ENCODE measurements around the gene DELE1.

DELE1 gene

GRCh38 chr5:141986072-141986471, 62.4 kb downstream of the DELE1 start:
- H3K9ac ChIP-seq (ENCODE audit: low read length), result no peak overlapping the region

GRCh38 chr5:141989720-141990119, 66.0 kb downstream of the DELE1 start:
- Histone ChIP-seq H2BK120ac (ENCODE audit: low read depth, low read length) (no peak overlapping the region), H3K79me1 (replicated peaks; ENCODE audit: low read length, poor library complexity, severe bottlenecking) (peaks cover 19% of the 10 kb centered on the region), H3K9ac (ENCODE audit: low read length) (no peak overlapping the region), H3K9me3 (ENCODE audit: control insufficient read depth, low read length) (no peaks in the 10 kb centered on the region), H3K14ac (ENCODE audit: low read length in 2 of 2) (no peak overlapping the region), H3K4me2 (ENCODE audit: low read length, poor library complexity, severe bottlenecking) (no peak overlapping the region), H3K36me3 (ENCODE audit: control insufficient read depth in 1 of 2, insufficient read depth in 2 of 2, low read depth in 1 of 2, low read length in 2 of 2) (peaks cover 18 to 76% of the 10 kb centered on the region in 2 experiments), H3K4ac (ENCODE audit: low read depth in 1 of 2, low read length in 2 of 2) (no peak overlapping the region), H3K23ac (ENCODE audit: low read length in 2 of 2) (no peak overlapping the region), H3K27ac (ENCODE audit: low read length, poor library complexity, severe bottlenecking) (no peak overlapping the region), H3K4me1 (ENCODE audit: control insufficient read depth, insufficient read depth, low read depth, low read length) (no peaks in the 10 kb centered on the region), H2BK5ac (ENCODE audit: low read depth, low read length, poor library complexity, severe bottlenecking) (no peak overlapping the region), H2AFZ (ENCODE audit: low read depth, low read length) (no peak overlapping the region), H4K91ac (ENCODE audit: low read length) (no peak overlapping the region), H2AK5ac (ENCODE audit: low read length, severe bottlenecking) (no peak overlapping the region), H3K4me3 (ENCODE audit: insufficient read depth in 1 of 2, low read depth in 1 of 2, low read length in 2 of 2) (no peak overlapping the region), H3K18ac (ENCODE audit: low read depth in 1 of 2, low read length in 2 of 2) (no peak overlapping the region), H2BK12ac (ENCODE audit: low read length in 2 of 2) (no peak overlapping the region), H3K27me3 (ENCODE audit: control insufficient read depth in 1 of 2, insufficient read depth in 1 of 2, low read length in 2 of 2) (no peaks in the 10 kb centered on the region), H2BK15ac (ENCODE audit: low read depth, poor library complexity, severe bottlenecking) (no peak overlapping the region), H4K8ac (ENCODE audit: low read length) (no peak overlapping the region)
- WGBS, result no CpG with 5 or more reads among the region's 1 CpG
- no peak for DNase-seq

More at GRCh38 chr5:141986072-141986471, 62.4 kb downstream of the DELE1 start:
- Histone ChIP-seq H3K27me3 (ENCODE audit: control insufficient read depth in 1 of 2, insufficient read depth in 1 of 2, low read length in 2 of 2) (no peaks in the 10 kb centered on the region), H3K23ac (ENCODE audit: low read length in 2 of 2) (no peak overlapping the region), H2AK5ac (ENCODE audit: low read length, severe bottlenecking) (no peak overlapping the region), H3K79me1 (replicated peaks; ENCODE audit: low read length, poor library complexity, severe bottlenecking) (peaks cover 9% of the 10 kb centered on the region), H3K4me2 (ENCODE audit: low read length, poor library complexity, severe bottlenecking) (no peak overlapping the region), H3K27ac (ENCODE audit: low read length, poor library complexity, severe bottlenecking) (no peak overlapping the region), H3K4me3 (ENCODE audit: insufficient read depth in 1 of 2, low read depth in 1 of 2, low read length in 2 of 2) (no peak overlapping the region), H2BK12ac (ENCODE audit: low read length in 2 of 2) (no peak overlapping the region), H3K18ac (ENCODE audit: low read depth in 1 of 2, low read length in 2 of 2) (no peak overlapping the region), H3K9me3 (ENCODE audit: control insufficient read depth, low read length) (no peaks in the 10 kb centered on the region), H2BK15ac (ENCODE audit: low read depth, poor library complexity, severe bottlenecking) (no peak overlapping the region), H2BK5ac (ENCODE audit: low read depth, low read length, poor library complexity, severe bottlenecking) (no peak overlapping the region), H4K91ac (ENCODE audit: low read length) (no peak overlapping the region), H3K4me1 (ENCODE audit: control insufficient read depth, insufficient read depth, low read depth, low read length) (no peaks in the 10 kb centered on the region), H2AFZ (ENCODE audit: low read depth, low read length) (no peak overlapping the region), H3K36me3 (ENCODE audit: control insufficient read depth in 1 of 2, insufficient read depth in 2 of 2, low read depth in 1 of 2, low read length in 2 of 2) (peaks cover 16 to 84% of the 10 kb centered on the region in 2 experiments), H3K14ac (ENCODE audit: low read length in 2 of 2) (no peak overlapping the region), H4K8ac (ENCODE audit: low read length) (no peak overlapping the region), H3K4ac (ENCODE audit: low read depth in 1 of 2, low read length in 2 of 2) (no peak overlapping the region), H2BK120ac (ENCODE audit: low read depth, low read length) (no peak overlapping the region)
- DNase-seq, result no peak
